SK-N-SH treated with all-trans-retinoic acid at 6 μM for 48 hours (cell line): Measurements from ENCODE around the gene STEAP3.

ENCODE experiments used
- ATAC-seq: fragments of 200-7000 bp; cut with Tn5 transposase; 3 replicates; pipeline ENCODE4 v1.9.1; 2020; ENCODE audit warnings: mild to moderate bottlenecking, moderate library complexity
- ARNTL ChIP-seq: fragments of 450-650 bp; formaldehyde crosslinking; IDR thresholded peaks from 2 replicates; pipeline ENCODE4 v1.5.0; 2020; ENCODE audit warnings: low read depth, mild to moderate bottlenecking, moderate library complexity, borderline replicate concordance
- CREB5 ChIP-seq: fragments of 250-450 bp; sonication (Bioruptor Pico); IDR thresholded peaks from 2 replicates; pipeline ENCODE4 v1.5.1; 2020; ENCODE audit warnings: low read depth, mild to moderate bottlenecking, moderate library complexity
- CSRNP3 ChIP-seq: fragments of 250-450 bp; sonication (Bioruptor Pico); IDR thresholded peaks from 2 replicates; pipeline ENCODE4 v1.5.1; 2021; ENCODE audit warnings: mild to moderate bottlenecking, moderate library complexity
- ISL1 ChIP-seq: fragments of 250-450 bp; sonication (Bioruptor Pico); IDR thresholded peaks from 2 replicates; pipeline ENCODE4 v2.1.2; 2022; ENCODE audit warnings: mild to moderate bottlenecking, moderate library complexity
- PATZ1 ChIP-seq: fragments of 250-450 bp; sonication (Bioruptor Pico); IDR thresholded peaks from 2 replicates; pipeline ENCODE4 v1.8.0; 2020; ENCODE audit warnings: mild to moderate bottlenecking, moderate library complexity, borderline replicate concordance
- SNAI2 ChIP-seq: fragments of 250-450 bp; sonication (Bioruptor Pico); IDR thresholded peaks from 2 replicates; pipeline ENCODE4 v1.5.0; 2020; ENCODE audit warnings: mild to moderate bottlenecking, moderate library complexity
- TCF4 ChIP-seq: fragments of 250-450 bp; sonication (Bioruptor Pico); IDR thresholded peaks from 2 replicates; pipeline ENCODE4 v1.8.0; 2021; ENCODE audit warnings: mild to moderate bottlenecking, moderate library complexity, borderline replicate concordance
- TOX ChIP-seq: fragments of 250-450 bp; sonication (Bioruptor Pico); IDR thresholded peaks from 2 replicates; pipeline ENCODE4 v1.8.0; 2021; ENCODE audit warnings: mild to moderate bottlenecking, moderate library complexity, borderline replicate concordance
- TSHZ2 ChIP-seq: fragments of 250-450 bp; sonication (Bioruptor Pico); IDR thresholded peaks from 2 replicates; pipeline ENCODE4 v1.5.0; 2020; ENCODE audit warnings: mild to moderate bottlenecking, moderate library complexity
- ZFP3 ChIP-seq: fragments of 250-450 bp; sonication (Bioruptor Pico); IDR thresholded peaks from 2 replicates; pipeline ENCODE4 v1.5.0; 2020; ENCODE audit warnings: mild to moderate bottlenecking, moderate library complexity
- ZNF70 ChIP-seq: fragments of 450-650 bp; formaldehyde crosslinking; IDR thresholded peaks from 2 replicates; pipeline ENCODE4 v1.5.0; 2020; ENCODE audit warnings: mild to moderate bottlenecking, moderate library complexity
- ZNF8 ChIP-seq: fragments of 450-650 bp; formaldehyde crosslinking; IDR thresholded peaks from 2 replicates; pipeline ENCODE4 v1.5.0; 2020; ENCODE audit warnings: mild to moderate bottlenecking, moderate library complexity

STEAP3 gene

GRCh38 chr2:119198240-119198840 lies 25.3 kb upstream of the STEAP3 start (continued):
- no peak for TF ChIP-seq TSHZ2
- no peak for TF ChIP-seq CREB5 (CRISPR knock-in tag)

GRCh38 chr2:119201815-119202214 lies 21.8 kb upstream of the STEAP3 start:
- no peak for ATAC-seq
- no peak for TF ChIP-seq CREB5 (CRISPR knock-in tag)
- no peak for TF ChIP-seq PATZ1
- TF ChIP-seq ISL1 (CRISPR knock-in tag), result no peak
- TF ChIP-seq ZNF8, result no peak
- no peak for TF ChIP-seq TSHZ2
- no peak for TF ChIP-seq TCF4 (CRISPR knock-in tag)
- TF ChIP-seq TOX (CRISPR knock-in tag), result no peak
- TF ChIP-seq ZNF70 (CRISPR knock-in tag), result no peak

GRCh38 chr2:119202610-119203310 lies 20.9 kb upstream of the STEAP3 start:
- TF ChIP-seq TSHZ2 (no peak), ZNF70 (CRISPR knock-in tag) (no peak), ZFP3 (CRISPR knock-in tag) (no peak), ISL1 (CRISPR knock-in tag) (no peak), CSRNP3 (no peak), ARNTL (CRISPR knock-in tag) (no peak), SNAI2 (CRISPR knock-in tag) (no peak)
- ATAC-seq, result no peak
